Stimulated activated CD4-positive, alpha-beta T cell treated with anti-CD3 and anti-CD28 coated beads, Interleukin-1b, Interleukin-23, amount 100 ng/mL, for 4 hours (primary cell): ENCODE measurements around the gene CYB5A.
A peak's percentile ranks its signal among the peaks of the same experiment; 100 is the strongest.
"Not testable (repeated sequence)": the region's sequence is repeated elsewhere in the genome, so short reads cannot be mapped to it uniquely, and the experiment has no call there.

Experiments
- DNase-seq, 2 donors: peaks; one replicate each; pipeline ENCODE4 v3.0.0-alpha.2; 2020; ENCODE audit warnings: low read depth in 2 of 2

Gene CYB5A, protein sequence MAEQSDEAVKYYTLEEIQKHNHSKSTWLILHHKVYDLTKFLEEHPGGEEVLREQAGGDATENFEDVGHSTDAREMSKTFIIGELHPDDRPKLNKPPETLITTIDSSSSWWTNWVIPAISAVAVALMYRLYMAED

GRCh38 chr18:74291771-74292540 is at the start of gene CYB5A:
TSS of gene CYB5A (minus strand) at chr18:74291963. CDS start at chr18:74291875, 88 bp downstream.
- peak; percentile 98 for DNase-seq

GRCh38 chr18:74337912-74338309 is 46.1 kb upstream of the CYB5A start:
- DNase-seq: no peak

- no peak for DNase-seq
Observed at GRCh38 chr18:74337155-74337911, 45.6 kb upstream of the CYB5A start.

- no peak for DNase-seq
Observed at GRCh38 chr18:74336656-74337055, 44.9 kb upstream of the CYB5A start.

GRCh38 chr18:74334242-74334893 is 42.6 kb upstream of the CYB5A start:
- DNase-seq: no peak

- no peak for DNase-seq
Observed at GRCh38 chr18:74333091-74333490, 41.3 kb upstream of the CYB5A start.

GRCh38 chr18:74331404-74331803 is 39.6 kb upstream of the CYB5A start:
- no peak for DNase-seq

GRCh38 chr18:74329688-74330205 is 38.0 kb upstream of the CYB5A start:
- DNase-seq: no peak

DNA sequence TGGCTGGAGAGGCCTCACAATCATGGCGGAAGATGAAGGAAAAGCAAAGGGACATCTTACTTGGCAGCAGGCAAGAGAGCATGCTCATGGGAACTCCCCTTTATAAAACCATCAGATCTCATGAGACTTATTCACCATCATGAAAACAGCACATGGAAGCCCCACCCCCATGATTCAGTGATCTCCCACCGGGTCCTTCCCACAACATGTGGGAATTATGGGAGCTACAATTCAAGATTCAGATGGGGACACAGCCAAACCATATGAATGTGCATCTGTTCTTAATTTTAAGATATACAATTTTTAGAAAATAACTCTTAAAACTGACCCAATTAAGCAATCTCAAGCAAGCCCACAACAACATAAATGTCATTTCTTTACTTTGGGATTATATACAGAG is 36.4 kb upstream of the CYB5A start:
- DNase-seq: no peak

- DNase-seq: not testable (repeated sequence)
Observed at GRCh38 chr18:74326791-74327190, 35.0 kb upstream of the CYB5A start.

DNA sequence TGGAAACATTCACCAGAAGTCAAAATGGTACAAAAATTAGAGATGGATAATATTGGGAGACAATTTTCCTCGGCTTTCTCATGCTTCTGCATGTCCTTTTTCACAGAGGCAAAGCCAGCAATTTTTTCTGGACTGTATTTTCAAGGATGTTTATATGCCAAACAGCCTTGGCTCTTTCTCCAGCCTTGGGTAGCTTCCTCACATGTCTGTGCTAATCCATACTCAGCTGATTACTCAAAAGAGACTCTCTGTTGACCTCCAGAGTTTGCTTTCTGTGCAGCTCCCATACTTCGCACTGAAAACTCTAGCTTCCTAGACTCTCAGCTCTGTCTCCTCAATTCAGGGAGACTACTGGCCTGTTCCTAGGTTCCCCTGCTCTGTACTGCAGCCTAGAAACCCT is 34.5 kb upstream of the CYB5A start:
- DNase-seq: no peak

DNA sequence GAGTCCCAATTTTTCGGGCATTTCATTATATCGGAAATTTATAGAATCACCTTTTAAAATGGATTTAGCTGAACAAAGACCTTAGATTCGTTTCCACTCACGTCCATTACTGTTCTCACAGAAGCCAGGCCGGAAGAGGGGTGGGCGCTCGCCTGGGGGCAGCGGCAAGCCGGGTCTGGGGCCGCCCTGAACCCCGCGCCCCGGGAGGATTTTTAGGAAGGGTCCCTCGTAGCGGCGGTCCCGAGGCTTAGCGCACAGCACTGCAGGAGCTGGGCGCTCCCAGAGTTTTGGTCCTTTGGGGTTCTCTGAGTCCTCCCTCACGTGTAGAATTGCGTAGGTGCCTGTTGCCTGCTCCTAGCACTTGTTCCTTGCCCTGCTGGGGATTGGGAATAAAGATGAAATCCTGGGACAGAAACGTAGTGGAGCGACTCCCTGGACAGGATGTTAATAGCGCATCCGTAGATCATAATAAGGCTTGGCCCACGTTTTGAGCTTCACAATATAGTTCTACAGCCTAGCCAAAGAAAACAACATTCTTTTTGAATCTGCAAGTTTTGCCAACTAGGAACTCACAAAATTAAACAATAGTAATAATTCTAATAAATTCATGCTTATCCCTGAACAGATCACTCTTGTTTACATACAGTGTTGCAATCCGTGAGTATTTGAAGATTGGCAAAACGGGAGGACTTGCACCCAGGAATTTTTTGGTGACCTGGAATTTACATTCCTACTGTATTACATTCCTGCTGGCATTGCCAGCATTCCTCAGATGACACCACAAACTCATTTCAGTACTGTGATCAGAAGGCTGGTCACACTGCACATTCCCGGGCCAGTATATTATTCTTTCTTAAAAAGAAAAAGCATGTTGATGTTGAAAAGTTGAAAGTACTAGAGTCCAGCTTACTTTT is 24.8 kb upstream of the CYB5A start:
- no peak for DNase-seq

GRCh38 chr18:74315464-74316256 is 23.9 kb upstream of the CYB5A start, which contains the start of gene C18orf63:
TSS of gene C18orf63 (plus strand) at chr18:74315839. CDS start at chr18:74317866, 2,027 bp downstream.
- no peak for DNase-seq

DNA sequence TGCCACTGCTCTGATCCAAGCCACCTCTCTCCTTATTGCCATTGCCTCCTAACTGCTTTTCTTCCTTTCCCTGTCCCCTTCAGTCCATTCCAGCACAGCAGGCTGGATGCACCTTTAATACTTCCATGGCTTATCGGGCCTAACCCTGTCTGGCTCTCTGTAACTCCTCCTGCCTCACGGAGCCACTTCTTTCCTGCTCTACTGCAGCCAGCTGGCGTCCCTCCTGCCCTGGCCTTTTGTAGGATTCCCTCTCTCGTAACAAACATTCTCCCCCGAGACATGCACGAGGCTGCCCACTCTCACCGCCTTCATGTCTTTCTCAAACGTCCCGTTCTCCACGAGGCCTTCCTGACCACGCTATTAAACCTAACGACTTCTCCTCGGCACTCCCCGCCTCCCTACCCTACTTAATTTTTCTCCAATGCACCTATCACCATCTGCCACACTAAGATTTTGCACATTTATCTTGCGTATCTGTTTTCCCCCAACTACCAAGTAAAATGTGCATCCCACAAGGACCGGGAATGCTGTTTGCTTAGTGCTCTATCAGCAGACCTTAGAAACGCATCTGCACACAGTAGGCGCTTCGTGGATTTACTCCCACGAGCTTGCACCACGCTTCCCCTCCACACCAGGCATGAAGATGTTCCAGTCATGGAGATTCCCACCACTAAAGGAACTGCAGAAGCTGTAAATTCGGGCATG is 23.1 kb upstream of the CYB5A start:
- DNase-seq: no peak

GRCh38 chr18:74311000-74311399 is 19.2 kb upstream of the CYB5A start:
- no peak for DNase-seq

DNA sequence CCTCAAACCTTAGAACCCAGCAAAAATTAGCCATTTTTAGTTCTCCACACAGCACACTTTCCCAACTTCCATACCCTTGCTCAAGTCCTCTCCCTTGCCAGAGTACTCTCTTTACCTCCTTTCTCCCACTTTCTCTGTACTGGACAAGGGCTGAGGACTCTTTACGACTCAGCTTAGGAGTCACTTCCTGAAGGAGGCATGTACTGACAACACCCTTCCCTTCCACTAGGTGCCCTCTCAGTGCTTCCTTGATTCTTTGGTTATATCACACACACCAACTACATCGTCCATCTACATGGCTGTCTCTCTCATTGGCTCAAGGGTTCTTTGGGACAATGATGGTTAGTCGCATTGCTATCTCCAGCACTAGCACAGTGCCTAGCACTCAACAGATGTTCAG is 18.6 kb upstream of the CYB5A start:
- no peak for DNase-seq

DNA sequence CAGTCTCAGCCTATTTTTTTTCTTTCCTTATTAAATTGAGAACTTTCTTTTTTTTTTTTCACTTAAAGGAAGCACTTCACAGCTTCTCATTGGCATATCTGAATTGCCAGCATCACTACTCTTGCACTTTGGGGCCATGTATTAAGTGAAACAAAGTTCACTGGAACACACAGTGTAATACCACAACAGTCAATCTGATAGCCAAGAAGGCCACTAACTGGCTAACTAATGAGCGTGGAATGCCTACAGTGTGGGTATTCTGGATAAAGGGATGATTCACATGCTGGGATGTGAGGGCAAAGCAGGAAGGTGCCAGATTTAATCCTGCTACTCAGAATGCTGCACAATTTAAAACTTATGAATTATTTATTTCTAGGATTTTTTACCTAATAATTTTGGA is 12.2 kb upstream of the CYB5A start:
- DNase-seq: no peak

DNA sequence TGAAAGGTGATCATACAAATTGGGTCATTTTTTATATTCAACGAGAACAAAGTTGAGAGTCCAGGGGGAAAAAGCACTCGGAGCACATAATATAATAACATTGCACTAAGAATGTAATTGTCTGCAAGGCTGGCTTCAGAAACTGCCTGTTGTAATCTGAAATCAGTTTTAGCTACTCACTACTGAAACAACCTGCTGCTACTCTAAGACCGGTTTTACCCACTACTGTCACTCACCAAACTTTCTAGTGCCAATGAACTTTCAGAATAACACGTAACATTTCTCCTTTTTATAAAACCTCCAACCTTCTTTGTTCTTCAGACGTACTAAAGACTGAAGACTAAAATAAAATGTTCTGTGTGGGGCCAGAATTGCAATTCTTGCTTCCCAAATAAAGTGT is 11.5 kb upstream of the CYB5A start:
- DNase-seq: no peak

GRCh38 chr18:74299746-74300145 is 8.0 kb upstream of the CYB5A start:
- no peak for DNase-seq

- DNase-seq: no peak
Observed at GRCh38 chr18:74299162-74299561, 7.4 kb upstream of the CYB5A start.
